SH-SY5Y (cell line): ENCODE data around the gene SELENOO.

Experiments used
- GATA2 ChIP-seq: IDR thresholded peaks from 2 replicates; pipeline ENCODE4 v1.6.1; 2011; ENCODE audit warnings: mild to moderate bottlenecking, low read depth, low read length
- GATA3 ChIP-seq: IDR thresholded peaks from 2 replicates; pipeline ENCODE4 v1.6.1; 2011; ENCODE audit warnings: low read depth, mild to moderate bottlenecking, low read length, moderate library complexity

DNA sequence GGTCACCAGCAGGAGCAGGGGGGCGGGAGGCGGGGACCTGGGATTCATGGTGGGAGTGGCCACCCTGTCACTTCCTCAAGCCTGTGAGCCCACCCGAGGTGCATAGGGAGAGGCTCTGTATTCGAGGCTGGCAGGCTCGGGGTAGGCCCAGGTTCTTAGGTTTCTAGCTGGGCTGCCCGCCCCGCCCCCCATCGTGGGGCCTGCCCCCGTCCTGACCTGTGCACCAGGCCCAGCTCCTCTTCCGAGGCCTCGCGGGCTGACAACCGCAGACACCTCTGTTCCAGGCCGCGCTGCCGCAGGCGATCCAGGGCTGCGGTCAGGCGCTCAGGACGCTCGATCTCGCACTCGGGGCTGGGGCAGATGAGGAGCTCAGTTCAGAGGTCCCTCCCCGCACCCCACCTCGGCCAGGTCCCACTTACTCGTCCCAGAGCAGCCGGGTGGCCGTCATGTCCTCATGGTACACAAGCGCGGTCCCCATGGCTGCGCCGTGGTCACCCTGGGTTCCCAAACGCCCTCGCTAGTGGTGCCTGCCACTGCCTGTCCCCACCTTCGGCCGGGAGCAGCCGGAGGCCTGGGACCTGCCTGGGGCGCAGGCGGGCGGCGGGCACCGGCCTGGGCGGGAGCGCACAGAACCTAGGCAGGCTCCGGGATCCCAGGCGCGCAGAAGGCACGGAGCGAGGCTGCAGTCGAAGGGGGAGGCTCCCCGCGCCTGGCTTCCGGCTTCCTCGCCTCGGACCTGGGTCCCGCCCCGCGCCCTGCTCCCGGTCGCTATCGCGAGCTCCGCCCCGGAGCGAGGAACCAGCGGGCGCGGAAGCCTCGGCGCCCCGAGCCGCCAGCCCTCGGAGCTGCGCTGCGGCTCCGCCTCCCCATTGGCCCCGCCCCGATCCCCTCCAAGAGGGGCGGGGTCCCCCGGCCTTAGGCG lies 50.0 kb downstream of the SELENOO start, which contains the start of gene HDAC10:
- TF ChIP-seq GATA2 (no peak), GATA3 (no peak)
